ENCODE data around the gene NFATC2IP. TPM values are rescaled to one million over a fixed set of nuclear protein-coding genes. Genes with fewer than 3 reads are reported as not detected.
A peak's percentile ranks its signal among the peaks of the same experiment; 100 is the strongest.

Gene NFATC2IP
- total and polyA plus RNA-seq, 2 of the 8 experiments (the other 6 are each of a cell fraction or from before 2014, with no cell fraction given), result 54.4 to 71.5 TPM

DNA sequence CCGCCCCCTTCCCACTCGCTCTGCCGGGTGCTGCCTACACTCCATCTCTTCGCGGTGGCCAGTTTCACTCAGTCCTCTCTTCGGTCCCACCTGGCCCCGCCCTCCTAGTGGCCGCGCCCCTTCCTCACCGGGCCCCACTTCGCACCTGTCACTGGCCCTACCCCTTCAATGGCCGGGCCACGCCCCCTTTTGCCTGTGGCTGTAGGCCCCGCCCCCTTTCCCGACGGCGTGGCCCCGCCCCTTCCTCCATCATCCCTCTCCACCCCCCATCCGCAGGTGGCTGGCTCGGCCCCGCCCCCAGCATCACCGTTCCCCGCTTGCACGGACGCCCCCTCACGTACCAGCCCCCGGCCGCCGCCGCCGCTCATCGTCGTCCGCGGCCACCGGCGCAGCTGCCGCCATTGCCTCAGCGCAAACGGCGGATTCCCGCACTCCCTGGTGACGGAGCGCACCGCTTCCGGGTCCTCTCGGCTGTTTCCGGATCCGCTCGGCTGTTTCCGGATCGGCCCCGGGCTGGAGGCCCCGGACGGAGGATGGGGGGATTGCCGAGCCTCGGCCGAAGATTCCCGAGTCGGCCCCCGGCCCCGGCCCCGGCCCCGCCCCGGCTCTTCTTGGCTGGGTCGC, 25.9 kb upstream of the NFATC2IP start, which contains the start of gene RABEP2 (continued):
- TF ChIP-seq, protein P1, sequence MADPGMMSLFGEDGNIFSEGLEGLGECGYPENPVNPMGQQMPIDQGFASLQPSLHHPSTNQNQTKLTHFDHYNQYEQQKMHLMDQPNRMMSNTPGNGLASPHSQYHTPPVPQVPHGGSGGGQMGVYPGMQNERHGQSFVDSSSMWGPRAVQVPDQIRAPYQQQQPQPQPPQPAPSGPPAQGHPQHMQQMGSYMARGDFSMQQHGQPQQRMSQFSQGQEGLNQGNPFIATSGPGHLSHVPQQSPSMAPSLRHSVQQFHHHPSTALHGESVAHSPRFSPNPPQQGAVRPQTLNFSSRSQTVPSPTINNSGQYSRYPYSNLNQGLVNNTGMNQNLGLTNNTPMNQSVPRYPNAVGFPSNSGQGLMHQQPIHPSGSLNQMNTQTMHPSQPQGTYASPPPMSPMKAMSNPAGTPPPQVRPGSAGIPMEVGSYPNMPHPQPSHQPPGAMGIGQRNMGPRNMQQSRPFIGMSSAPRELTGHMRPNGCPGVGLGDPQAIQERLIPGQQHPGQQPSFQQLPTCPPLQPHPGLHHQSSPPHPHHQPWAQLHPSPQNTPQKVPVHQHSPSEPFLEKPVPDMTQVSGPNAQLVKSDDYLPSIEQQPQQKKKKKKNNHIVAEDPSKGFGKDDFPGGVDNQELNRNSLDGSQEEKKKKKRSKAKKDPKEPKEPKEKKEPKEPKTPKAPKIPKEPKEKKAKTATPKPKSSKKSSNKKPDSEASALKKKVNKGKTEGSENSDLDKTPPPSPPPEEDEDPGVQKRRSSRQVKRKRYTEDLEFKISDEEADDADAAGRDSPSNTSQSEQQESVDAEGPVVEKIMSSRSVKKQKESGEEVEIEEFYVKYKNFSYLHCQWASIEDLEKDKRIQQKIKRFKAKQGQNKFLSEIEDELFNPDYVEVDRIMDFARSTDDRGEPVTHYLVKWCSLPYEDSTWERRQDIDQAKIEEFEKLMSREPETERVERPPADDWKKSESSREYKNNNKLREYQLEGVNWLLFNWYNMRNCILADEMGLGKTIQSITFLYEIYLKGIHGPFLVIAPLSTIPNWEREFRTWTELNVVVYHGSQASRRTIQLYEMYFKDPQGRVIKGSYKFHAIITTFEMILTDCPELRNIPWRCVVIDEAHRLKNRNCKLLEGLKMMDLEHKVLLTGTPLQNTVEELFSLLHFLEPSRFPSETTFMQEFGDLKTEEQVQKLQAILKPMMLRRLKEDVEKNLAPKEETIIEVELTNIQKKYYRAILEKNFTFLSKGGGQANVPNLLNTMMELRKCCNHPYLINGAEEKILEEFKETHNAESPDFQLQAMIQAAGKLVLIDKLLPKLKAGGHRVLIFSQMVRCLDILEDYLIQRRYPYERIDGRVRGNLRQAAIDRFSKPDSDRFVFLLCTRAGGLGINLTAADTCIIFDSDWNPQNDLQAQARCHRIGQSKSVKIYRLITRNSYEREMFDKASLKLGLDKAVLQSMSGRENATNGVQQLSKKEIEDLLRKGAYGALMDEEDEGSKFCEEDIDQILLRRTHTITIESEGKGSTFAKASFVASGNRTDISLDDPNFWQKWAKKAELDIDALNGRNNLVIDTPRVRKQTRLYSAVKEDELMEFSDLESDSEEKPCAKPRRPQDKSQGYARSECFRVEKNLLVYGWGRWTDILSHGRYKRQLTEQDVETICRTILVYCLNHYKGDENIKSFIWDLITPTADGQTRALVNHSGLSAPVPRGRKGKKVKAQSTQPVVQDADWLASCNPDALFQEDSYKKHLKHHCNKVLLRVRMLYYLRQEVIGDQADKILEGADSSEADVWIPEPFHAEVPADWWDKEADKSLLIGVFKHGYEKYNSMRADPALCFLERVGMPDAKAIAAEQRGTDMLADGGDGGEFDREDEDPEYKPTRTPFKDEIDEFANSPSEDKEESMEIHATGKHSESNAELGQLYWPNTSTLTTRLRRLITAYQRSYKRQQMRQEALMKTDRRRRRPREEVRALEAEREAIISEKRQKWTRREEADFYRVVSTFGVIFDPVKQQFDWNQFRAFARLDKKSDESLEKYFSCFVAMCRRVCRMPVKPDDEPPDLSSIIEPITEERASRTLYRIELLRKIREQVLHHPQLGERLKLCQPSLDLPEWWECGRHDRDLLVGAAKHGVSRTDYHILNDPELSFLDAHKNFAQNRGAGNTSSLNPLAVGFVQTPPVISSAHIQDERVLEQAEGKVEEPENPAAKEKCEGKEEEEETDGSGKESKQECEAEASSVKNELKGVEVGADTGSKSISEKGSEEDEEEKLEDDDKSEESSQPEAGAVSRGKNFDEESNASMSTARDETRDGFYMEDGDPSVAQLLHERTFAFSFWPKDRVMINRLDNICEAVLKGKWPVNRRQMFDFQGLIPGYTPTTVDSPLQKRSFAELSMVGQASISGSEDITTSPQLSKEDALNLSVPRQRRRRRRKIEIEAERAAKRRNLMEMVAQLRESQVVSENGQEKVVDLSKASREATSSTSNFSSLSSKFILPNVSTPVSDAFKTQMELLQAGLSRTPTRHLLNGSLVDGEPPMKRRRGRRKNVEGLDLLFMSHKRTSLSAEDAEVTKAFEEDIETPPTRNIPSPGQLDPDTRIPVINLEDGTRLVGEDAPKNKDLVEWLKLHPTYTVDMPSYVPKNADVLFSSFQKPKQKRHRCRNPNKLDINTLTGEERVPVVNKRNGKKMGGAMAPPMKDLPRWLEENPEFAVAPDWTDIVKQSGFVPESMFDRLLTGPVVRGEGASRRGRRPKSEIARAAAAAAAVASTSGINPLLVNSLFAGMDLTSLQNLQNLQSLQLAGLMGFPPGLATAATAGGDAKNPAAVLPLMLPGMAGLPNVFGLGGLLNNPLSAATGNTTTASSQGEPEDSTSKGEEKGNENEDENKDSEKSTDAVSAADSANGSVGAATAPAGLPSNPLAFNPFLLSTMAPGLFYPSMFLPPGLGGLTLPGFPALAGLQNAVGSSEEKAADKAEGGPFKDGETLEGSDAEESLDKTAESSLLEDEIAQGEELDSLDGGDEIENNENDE (IDR thresholded peaks at IDR 0.05; ENCODE audit: insufficient replicate concordance, low read length), result no peak
- TF ChIP-seq POU5F1 (IDR thresholded peaks at IDR 0.05; ENCODE audit: low read depth, low read length) (no peak), SRF (IDR thresholded peaks at IDR 0.05; ENCODE audit: low read depth, low read length) (no peak), PHF8 (conservative IDR thresholded peaks at IDR 0.05; ENCODE audit: low read depth, low read length) (peak; percentile 70; the same call in 1 of the 2 replicates), TBP (IDR thresholded peaks at IDR 0.05; ENCODE audit: low read depth, low read length) (no peak), CEBPB (IDR thresholded peaks at IDR 0.05; ENCODE audit: low read depth, low read length) (no peak), SAP30 (IDR thresholded peaks at IDR 0.05; ENCODE audit: insufficient read depth, insufficient replicate concordance, low read length) (no peak), SUZ12 (IDR thresholded peaks at IDR 0.05; ENCODE audit: low read length) (no peak), SP1 (IDR thresholded peaks at IDR 0.05; ENCODE audit: low read depth, low read length) (peak; percentile 88), GTF2F1 (IDR thresholded peaks at IDR 0.05; ENCODE audit: borderline replicate concordance, low read depth, low read length) (no peak), SIRT6 (IDR thresholded peaks at IDR 0.05; ENCODE audit: low read length) (no peak), BRCA1 (IDR thresholded peaks at IDR 0.05; ENCODE audit: low read depth, low read length) (no peak)

Measured in H1 (cell line).